ENCODE data around the gene INHBB.

Gene INHBB

DNA sequence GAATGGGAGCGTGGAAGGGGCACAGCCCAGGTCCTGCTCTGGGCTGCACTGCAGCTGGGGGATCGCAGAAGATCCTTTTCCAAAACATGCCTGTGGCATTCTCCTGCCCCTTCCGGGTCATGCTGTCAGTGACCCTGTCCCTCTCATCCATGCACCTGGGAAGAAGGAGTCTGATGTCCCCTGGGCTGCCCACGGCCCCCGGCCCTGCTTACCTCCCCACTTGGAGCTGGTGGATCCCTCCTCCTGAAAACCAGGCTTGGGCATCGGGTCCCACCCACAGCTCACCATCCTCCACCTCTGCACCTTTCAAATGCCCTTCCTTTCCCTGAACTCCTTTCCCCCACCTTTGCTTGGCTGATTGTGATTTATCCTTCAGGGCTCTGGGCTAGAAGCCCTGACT lies 11.8 kb downstream of the INHBB start:
- H3K27ac ChIP-seq = no peak overlapping the region
- TF ChIP-seq, protein P1, sequence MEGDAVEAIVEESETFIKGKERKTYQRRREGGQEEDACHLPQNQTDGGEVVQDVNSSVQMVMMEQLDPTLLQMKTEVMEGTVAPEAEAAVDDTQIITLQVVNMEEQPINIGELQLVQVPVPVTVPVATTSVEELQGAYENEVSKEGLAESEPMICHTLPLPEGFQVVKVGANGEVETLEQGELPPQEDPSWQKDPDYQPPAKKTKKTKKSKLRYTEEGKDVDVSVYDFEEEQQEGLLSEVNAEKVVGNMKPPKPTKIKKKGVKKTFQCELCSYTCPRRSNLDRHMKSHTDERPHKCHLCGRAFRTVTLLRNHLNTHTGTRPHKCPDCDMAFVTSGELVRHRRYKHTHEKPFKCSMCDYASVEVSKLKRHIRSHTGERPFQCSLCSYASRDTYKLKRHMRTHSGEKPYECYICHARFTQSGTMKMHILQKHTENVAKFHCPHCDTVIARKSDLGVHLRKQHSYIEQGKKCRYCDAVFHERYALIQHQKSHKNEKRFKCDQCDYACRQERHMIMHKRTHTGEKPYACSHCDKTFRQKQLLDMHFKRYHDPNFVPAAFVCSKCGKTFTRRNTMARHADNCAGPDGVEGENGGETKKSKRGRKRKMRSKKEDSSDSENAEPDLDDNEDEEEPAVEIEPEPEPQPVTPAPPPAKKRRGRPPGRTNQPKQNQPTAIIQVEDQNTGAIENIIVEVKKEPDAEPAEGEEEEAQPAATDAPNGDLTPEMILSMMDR (IDR thresholded peaks at IDR 0.05) = no peak

GRCh38 chr2:120358734-120359465 lies 13.0 kb downstream of the INHBB start:
- TF ChIP-seq, protein P1 (IDR thresholded peaks at IDR 0.05) = no peak
- TF ChIP-seq ZFX (IDR thresholded peaks at IDR 0.05; ENCODE audit: borderline replicate concordance) = no peak
- H3K27ac ChIP-seq = no peak overlapping the region

DNA sequence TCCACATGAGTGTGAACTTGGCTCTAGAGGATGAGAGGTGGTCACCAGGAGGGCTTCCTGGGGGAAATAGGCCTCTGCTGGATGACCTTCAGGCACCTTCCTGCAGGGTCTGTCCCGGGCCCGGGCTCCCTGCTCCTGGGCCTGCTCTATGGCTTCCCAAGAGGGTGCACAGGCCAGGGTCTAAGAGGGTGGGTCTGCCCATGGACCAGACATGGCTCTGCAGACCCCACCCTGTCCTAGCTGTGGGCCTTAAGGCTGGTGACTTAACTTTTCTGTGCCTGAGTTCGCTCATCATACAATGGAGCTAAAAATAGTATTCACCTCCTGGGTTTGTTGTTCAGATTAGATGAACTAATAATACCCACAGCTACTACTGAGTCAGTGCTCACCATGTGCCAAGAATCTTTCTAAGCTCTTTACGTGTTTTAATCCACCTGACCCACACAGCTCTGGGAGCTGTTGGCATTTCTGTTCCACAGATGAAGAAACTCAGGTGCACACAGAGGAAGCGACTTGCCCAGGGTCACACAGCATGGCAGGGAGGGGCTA lies 14.4 kb downstream of the INHBB start:
- TF ChIP-seq ZFX (IDR thresholded peaks at IDR 0.05; ENCODE audit: borderline replicate concordance) = no peak
- TF ChIP-seq, protein P1 (IDR thresholded peaks at IDR 0.05) = no peak
- H3K27ac ChIP-seq = no peak overlapping the region

- TF ChIP-seq, protein P1 (IDR thresholded peaks at IDR 0.05) = no peak
- TF ChIP-seq ZFX (IDR thresholded peaks at IDR 0.05; ENCODE audit: borderline replicate concordance) = no peak
- H3K27ac ChIP-seq = no peak overlapping the region
Measured at GRCh38 chr2:120362926-120363325, 17.0 kb downstream of the INHBB start.

DNA sequence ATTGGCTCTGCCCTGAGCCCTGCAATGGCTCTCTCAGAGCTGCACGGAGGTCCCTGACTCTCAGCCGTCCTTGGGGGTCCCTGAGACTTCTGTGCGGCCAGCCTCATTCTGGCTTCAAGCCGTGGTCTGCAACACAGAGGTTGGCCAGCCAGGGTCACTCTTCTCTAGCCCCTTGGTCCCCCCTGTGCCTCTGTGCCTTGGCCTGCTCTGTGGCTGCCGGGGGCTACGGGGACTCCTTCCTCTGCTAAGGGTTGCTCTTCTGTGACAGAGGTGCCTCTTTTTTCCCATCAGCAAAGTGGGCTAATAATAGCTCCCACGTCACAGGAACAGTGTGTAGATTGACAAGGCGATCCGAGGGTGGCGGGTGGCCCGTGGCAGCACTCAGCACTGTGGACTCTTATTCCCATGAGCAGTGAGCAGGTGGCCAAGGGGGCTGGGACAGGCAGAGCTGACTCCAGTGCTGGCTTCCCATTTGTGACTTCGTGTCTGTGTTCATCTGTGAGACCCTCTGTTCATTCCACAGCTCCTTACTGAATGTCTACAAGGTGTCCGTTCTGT lies 19.4 kb downstream of the INHBB start:
- no peak overlapping the region for H3K27ac ChIP-seq
- TF ChIP-seq ZFX (IDR thresholded peaks at IDR 0.05; ENCODE audit: borderline replicate concordance) = no peak
- TF ChIP-seq, protein P1 (IDR thresholded peaks at IDR 0.05) = no peak

GRCh38 chr2:120366698-120367097 lies 20.8 kb downstream of the INHBB start:
- H3K27ac ChIP-seq = no peak overlapping the region
- TF ChIP-seq, protein P1 (IDR thresholded peaks at IDR 0.05) = no peak
- no peak for TF ChIP-seq ZFX (IDR thresholded peaks at IDR 0.05; ENCODE audit: borderline replicate concordance)

DNA sequence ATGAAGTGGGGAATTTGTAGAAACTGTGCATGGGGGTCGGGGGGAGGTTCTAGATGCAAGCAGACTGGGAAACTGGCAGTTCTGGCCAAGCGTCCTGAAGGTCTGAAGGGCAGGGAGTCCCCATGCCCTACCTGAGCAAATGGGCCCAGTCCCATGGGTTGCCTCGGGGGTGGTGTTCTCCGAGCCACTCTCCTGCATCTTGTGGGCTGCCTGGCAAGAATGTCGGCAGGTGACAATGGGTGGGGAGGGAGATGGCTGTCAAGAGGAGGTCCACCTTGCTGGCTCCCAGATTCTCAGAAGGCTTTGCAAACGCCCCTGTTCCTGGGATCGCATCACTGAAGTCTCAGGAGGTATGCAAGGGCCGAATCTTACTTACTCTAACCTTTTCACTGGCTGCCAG lies 21.3 kb downstream of the INHBB start:
- H3K27ac ChIP-seq = no peak overlapping the region
- TF ChIP-seq, protein P1 (IDR thresholded peaks at IDR 0.05) = no peak
- no peak for TF ChIP-seq ZFX (IDR thresholded peaks at IDR 0.05; ENCODE audit: borderline replicate concordance)
